ENCODE results near the gene BAIAP2. TPM values are rescaled to one million over a fixed set of nuclear protein-coding genes. Genes with fewer than 3 reads are reported as not detected.

The BAIAP2 gene
- polyA plus RNA-seq, 2 of the 4 experiments (the other 2 are of a cell fraction), result 7.1 to 27.5 TPM

GRCh38 chr17:81139428-81139827, 104.5 kb downstream of the BAIAP2 start:
- no peak for FAIRE-seq

DNA sequence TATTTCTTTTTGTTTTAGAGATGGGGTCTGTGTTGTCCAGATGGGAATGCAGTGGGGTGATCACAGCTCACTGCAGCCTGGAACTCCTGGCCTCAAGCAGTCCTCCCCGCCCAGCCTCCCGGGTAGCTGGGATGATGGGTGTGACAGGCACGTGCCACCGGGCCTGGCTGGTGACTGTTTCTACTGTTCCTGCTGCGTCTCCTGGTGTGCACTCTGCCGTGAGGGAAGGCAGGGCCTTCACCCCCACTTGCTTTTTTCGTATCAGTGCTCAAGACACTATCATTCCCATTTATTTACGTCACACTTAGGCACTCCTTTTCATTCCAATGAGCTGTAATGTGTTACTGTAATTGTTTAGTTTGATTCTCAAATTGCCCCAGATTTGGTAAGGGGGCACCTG, 105.1 kb downstream of the BAIAP2 start:
- DNase-seq (ENCODE audit: low read depth in 1 of 2, low spot score in 1 of 2) (no peak), ATAC-seq (no peak), FAIRE-seq (no peak)
- H3K4me2 ChIP-seq, result no peak overlapping the region
- ChIA-PET POLR2A (no interaction called here), CTCF (interaction anchor here (1.2 to 11.5 kb wide), 8 partner anchors 9 to 102 kb away, joined by 3 to 175 read pairs (median 6); partner anchors contain the start of genes NDUFAF8 and TEPSIN)
- no peak overlapping the region for H3K27ac ChIP-seq
- WGBS (ENCODE audit: missing lambda C conversion rate), result 62% methylated on average over 8 of the region's 8 CpGs
- no peak for TF ChIP-seq HOXB13 (CRISPR knock-in tag; IDR thresholded peaks at IDR 0.05; ENCODE audit: low read depth)
- TF ChIP-seq NFE2L2 (conservative IDR thresholded peaks at IDR 0.05; ENCODE audit: low read length), result no peak
- TF ChIP-seq HES2 (IDR thresholded peaks at IDR 0.05), result no peak
- TF ChIP-seq POLR2AphosphoS2 (conservative IDR thresholded peaks at IDR 0.05; ENCODE audit: low read length), result no peak
- TF ChIP-seq CTCF (IDR thresholded peaks at IDR 0.05), result no peak
- no peak for TF ChIP-seq ELK1 (IDR thresholded peaks at IDR 0.05; ENCODE audit: low read depth, low read length)
- no peak for TF ChIP-seq MAFK (IDR thresholded peaks at IDR 0.05; ENCODE audit: partially characterized antibody)
- no peak for TF ChIP-seq FOSB (CRISPR knock-in tag; IDR thresholded peaks at IDR 0.05)
- no peak for TF ChIP-seq EHF (CRISPR knock-in tag; IDR thresholded peaks at IDR 0.05)
- no peak for TF ChIP-seq RNF2 (IDR thresholded peaks at IDR 0.05; ENCODE audit: borderline replicate concordance, low read depth)
- no peak for TF ChIP-seq SREBF2 (IDR thresholded peaks at IDR 0.05)
- TF ChIP-seq HDAC2 (IDR thresholded peaks at IDR 0.05), result no peak
- H3K9me3 ChIP-seq, result no peaks in the 10 kb centered on the region
- no peak overlapping the region for H3K4me3 ChIP-seq
- peaks cover 10% of the 10 kb centered on the region for H3K4me1 ChIP-seq

More at GRCh38 chr17:81139428-81139827, 104.5 kb downstream of the BAIAP2 start:
- ChIA-PET CTCF (interaction anchor here (0.8 to 11.5 kb wide), 7 partner anchors 8 to 95 kb away, joined by 3 to 175 read pairs (median 6); partner anchors contain the start of genes NDUFAF8 and TEPSIN), POLR2A (no interaction called here)
- Histone ChIP-seq H3K4me2 (no peak overlapping the region), H3K4me3 (no peak overlapping the region), H3K4me1 (peaks cover 10% of the 10 kb centered on the region), H3K9me3 (no peaks in the 10 kb centered on the region), H3K27ac (no peak overlapping the region)
- WGBS (ENCODE audit: missing lambda C conversion rate), result 85% methylated on average over 8 of the region's 8 CpGs
- DNase-seq (ENCODE audit: low read depth in 1 of 2, low spot score in 1 of 2) (no peak), ATAC-seq (no peak)
- TF ChIP-seq NPAS2 (CRISPR knock-in tag; IDR thresholded peaks at IDR 0.05; ENCODE audit: borderline replicate concordance) (no peak), SMC3 (IDR thresholded peaks at IDR 0.05) (no peak), FOXS1 (CRISPR knock-in tag; IDR thresholded peaks at IDR 0.05) (no peak), PBX3 (IDR thresholded peaks at IDR 0.05) (no peak), ESRRA (IDR thresholded peaks at IDR 0.05; ENCODE audit: borderline replicate concordance, low read length) (no peak), CBX8 (IDR thresholded peaks at IDR 0.05) (no peak), MAFK (IDR thresholded peaks at IDR 0.05; ENCODE audit: partially characterized antibody) (no peak), BHLHE40 (IDR thresholded peaks at IDR 0.05; ENCODE audit: low read depth, low read length) (no peak), TFCP2L1 (CRISPR knock-in tag; IDR thresholded peaks at IDR 0.05) (no peak), ZC3H11A (IDR thresholded peaks at IDR 0.05) (no peak), CBX2 (IDR thresholded peaks at IDR 0.05; ENCODE audit: borderline replicate concordance, low read depth) (no peak), CHD2 (IDR thresholded peaks at IDR 0.05; ENCODE audit: low read length, partially characterized antibody) (no peak), USF2 (IDR thresholded peaks at IDR 0.05) (no peak)
- TF ChIP-seq, protein P1, sequence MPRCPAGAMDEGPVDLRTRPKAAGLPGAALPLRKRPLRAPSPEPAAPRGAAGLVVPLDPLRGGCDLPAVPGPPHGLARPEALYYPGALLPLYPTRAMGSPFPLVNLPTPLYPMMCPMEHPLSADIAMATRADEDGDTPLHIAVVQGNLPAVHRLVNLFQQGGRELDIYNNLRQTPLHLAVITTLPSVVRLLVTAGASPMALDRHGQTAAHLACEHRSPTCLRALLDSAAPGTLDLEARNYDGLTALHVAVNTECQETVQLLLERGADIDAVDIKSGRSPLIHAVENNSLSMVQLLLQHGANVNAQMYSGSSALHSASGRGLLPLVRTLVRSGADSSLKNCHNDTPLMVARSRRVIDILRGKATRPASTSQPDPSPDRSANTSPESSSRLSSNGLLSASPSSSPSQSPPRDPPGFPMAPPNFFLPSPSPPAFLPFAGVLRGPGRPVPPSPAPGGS (IDR thresholded peaks at IDR 0.05), result no peak
- TF ChIP-seq, protein P2, sequence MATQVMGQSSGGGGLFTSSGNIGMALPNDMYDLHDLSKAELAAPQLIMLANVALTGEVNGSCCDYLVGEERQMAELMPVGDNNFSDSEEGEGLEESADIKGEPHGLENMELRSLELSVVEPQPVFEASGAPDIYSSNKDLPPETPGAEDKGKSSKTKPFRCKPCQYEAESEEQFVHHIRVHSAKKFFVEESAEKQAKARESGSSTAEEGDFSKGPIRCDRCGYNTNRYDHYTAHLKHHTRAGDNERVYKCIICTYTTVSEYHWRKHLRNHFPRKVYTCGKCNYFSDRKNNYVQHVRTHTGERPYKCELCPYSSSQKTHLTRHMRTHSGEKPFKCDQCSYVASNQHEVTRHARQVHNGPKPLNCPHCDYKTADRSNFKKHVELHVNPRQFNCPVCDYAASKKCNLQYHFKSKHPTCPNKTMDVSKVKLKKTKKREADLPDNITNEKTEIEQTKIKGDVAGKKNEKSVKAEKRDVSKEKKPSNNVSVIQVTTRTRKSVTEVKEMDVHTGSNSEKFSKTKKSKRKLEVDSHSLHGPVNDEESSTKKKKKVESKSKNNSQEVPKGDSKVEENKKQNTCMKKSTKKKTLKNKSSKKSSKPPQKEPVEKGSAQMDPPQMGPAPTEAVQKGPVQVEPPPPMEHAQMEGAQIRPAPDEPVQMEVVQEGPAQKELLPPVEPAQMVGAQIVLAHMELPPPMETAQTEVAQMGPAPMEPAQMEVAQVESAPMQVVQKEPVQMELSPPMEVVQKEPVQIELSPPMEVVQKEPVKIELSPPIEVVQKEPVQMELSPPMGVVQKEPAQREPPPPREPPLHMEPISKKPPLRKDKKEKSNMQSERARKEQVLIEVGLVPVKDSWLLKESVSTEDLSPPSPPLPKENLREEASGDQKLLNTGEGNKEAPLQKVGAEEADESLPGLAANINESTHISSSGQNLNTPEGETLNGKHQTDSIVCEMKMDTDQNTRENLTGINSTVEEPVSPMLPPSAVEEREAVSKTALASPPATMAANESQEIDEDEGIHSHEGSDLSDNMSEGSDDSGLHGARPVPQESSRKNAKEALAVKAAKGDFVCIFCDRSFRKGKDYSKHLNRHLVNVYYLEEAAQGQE (IDR thresholded peaks at IDR 0.05), result no peak

Data from A549 (cell line).